SU-DHL-6 (cell line): ENCODE data around the gene DCLK1.

Experiments used
- CTCF ChIP-seq: fragments of 200-600 bp; sonication (generic); IDR thresholded peaks from one replicate; pipeline ENCODE4 v1.5.1; 2017; ENCODE audit warnings: antibody characterized with exemption, mild to moderate bottlenecking, low read length, moderate library complexity; ENCODE audit not compliant: insufficient read depth, poor library complexity, severe bottlenecking
- EZH2phosphoT487 ChIP-seq: fragments of 200-600 bp; sonication (generic), shearing (Covaris generic); conservative IDR thresholded peaks from 2 replicates; pipeline ENCODE4 v1.6.1; 2018; ENCODE audit warnings: mild to moderate bottlenecking, antibody characterized with exemption, low read length, moderate library complexity, mixed read lengths

DNA sequence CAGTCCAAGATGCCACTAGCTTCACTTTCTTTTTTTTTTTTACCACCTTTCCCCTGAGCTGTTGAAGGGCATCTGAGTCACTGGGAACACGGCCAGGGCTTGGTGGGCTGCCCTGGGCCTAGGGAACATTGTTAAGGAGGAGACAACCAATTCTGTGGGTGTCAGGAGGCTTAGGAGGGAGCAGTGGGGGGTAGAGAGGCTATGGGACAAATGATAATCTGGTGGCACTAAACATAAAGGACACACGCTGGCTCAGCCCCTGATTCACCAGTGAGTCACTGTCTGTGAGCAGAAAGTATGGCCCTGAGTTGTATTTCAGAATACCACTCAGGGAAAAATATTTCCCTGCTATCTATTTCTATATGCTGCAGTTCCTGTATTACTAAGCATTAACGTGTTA is 207.8 kb downstream of the DCLK1 start:
- TF ChIP-seq CTCF (no peak), EZH2phosphoT487 (no peak)
